Central memory CD4-positive, alpha-beta T cell (primary cell): ENCODE results near the gene PIK3CA.
"Not testable (repeated sequence)": the region's sequence is repeated elsewhere in the genome, so short reads cannot be mapped to it uniquely, and the experiment has no call there.

Experiments
- DNase-seq: peaks from one replicate; pipeline ENCODE4 v3.0.0; 2022
- total RNA-seq, 3 experiments: gene quantifications; one replicate each; lab custom pipeline; 2026; lab: John Stamatoyannopoulos, UW

Gene PIK3CA
- 73.3 to 170 (median 122) reads per million in 3 experiments for total RNA-seq

DNA sequence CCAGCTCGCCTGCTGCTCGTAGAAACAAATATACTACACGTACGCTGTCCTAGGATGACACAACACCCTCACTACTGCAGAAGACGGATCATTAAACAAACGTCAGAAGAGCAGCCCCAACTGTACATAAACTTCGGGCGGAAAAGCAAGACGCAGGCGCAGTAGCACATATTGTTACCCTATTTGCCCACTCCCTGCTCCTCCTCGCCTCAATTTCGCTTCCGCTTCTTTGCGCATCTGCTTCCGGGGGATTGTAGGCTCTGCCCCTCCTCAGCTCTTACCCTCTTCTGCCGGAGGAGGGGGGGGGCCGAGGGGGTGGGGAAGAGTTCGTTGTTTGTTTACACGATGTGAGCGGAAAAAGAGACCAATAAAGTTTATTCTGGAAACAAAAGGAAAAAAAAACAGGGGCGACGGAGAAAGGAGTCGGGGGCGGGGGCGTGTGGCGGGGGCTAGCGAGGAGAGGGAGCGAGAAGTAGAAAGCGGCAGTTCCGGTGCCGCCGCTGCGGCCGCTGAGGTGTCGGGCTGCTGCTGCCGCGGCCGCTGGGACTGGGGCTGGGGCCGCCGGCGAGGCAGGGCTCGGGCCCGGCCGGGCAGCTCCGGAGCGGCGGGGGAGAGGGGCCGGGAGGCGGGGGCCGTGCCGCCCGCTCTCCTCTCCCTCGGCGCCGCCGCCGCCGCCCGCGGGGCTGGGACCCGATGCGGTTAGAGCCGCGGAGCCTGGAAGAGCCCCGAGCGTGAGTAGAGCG lies at the start of gene PIK3CA:
Gene PIK3CA (plus strand): TSS at position 485 of the 743 bp plus-strand sequence. CDS start 50,469 bp downstream, outside the sequence.
- peak; percentile 97 for DNase-seq

GRCh38 chr3:179098388-179099077 lies 49.6 kb upstream of the PIK3CA start:
- no peak for DNase-seq

DNA sequence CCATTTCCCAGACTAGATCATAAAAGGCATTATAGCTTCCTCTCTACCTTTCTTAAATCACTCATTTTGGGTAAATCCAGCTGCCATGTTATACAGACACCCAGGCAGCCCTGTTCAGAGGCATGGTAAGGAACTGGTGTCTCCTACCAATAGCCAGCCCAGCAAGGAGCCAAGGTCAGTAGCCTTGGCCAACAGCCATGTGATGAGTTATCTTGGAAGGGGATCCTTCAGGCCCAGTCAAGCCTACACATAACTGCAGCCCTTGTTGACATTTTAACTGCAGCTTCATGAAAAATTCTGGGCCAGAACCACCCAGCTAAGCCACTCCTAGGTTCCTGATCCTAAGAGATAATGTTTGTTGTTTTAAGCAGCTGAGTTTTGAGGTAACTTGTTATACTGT lies 47.5 kb upstream of the PIK3CA start:
- no peak for DNase-seq

- no peak for DNase-seq
These were observed 42.3 kb upstream of the PIK3CA start for GRCh38 chr3:179105881-179106280.

DNA sequence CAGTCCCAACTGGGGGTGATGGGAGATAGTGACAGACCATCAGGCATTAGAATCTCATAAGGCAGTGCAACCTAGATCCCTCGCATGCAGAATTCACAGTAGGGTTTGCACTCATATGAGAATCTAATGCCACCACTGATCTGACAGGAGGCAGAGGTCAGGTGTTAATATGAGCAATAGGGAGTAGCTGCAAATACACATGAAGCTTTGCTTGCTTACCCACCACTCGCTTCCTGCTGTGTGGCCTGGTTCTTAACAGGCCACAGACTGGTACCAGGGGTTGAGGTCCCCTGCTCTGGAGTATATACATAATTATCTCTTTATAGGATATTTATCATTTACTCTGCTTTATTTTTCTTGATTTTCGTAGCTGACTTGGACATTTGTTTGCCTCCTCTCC lies 40.5 kb upstream of the PIK3CA start:
- DNase-seq: no peak

GRCh38 chr3:179108086-179108485 lies 40.1 kb upstream of the PIK3CA start:
- no peak for DNase-seq

DNA sequence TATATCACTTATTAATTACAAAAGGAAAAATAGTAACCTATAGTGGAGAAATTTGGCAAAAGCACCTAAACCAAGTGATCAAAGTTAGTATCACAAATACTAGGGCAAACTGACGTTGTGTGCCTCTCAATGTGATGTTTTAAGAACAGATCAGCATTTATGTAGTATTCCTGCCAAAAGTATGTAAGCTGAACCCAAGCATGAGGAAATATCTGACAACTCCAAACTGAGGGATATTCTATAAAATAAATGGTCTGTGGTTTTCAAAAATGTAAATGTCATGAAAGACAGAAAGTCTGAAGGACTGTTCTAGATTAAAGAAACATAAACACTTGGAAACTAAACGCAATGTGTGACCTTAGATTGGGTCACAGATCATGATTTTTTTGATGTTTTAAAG lies 34.3 kb upstream of the PIK3CA start:
- no peak for DNase-seq

DNA sequence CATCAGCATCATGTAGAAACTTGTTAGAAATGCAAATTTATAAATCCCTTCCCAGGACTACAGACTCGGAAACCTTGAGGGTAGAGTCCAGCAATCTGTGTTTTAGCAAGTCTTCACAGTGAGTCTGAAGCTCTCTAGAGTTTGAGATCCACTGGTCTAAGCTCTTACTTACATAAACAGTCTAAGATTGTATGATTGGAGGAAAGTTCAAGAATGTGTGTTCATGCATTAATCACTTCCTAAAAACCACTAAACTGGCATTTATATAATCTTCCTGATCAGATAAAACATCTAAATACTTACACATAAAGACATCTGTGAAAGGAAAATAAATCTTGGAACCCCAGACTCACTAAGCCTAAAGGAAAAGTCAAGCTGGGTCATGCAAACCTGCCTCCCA lies 32.7 kb upstream of the PIK3CA start:
- DNase-seq: not testable (repeated sequence)

DNA sequence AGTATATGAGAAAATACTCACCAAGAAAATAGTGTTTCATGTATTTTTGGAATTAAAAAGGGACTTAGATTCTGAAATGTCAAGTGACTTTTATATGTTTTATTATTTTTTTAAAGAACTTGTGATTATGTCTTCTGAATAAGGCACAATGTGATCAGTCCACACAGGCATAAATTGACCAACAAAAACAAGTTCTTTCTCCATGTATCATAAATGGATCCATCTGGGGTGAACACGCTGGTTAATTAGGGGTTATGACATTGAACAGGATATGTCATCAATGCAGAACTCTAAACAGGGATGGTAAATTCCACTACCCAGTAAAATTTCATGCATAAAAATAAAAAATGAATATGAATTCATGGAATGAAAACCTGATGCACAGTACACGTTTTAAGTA lies 31.3 kb upstream of the PIK3CA start:
- no peak for DNase-seq

DNA sequence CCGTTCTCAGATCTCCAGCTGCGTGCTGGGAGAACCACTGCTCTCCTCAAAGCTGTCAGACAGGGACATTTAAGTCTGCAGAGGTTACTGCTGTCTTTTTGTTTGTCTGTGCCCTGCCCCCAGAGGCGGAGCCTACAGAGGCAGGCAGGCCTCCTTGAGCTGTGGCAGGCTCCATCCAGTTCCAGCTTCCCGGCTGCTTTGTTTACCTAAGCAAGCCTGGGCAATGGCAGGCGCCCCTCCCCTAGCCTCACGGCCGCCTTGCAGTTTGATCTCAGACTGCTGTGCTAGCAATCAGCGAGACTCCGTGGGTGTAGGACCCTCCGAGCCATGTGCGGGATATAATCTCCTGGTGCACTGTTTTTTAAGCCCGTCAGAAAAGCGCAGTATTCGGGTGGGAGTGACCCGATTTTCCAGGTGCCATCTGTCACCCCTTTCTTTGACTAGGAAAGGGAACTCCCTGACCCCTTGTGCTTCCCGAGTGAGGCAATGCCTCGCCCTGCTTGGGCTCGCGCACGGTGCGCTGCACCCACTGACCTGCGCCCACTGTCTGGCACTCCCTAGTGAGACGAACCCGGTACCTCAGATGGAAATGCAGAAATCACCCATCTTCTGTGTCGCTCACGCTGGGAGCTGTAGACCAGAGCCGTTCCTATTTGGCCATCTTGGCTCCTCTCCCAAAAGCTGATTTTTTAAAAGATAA lies 15.8 kb upstream of the PIK3CA start:
- not testable (repeated sequence) for DNase-seq

- no peak for DNase-seq
These were observed 14.6 kb upstream of the PIK3CA start for GRCh38 chr3:179133575-179133974.

GRCh38 chr3:179136195-179136594 lies 12.0 kb upstream of the PIK3CA start:
- DNase-seq: no peak

- no peak for DNase-seq
These were observed 6.3 kb upstream of the PIK3CA start for GRCh38 chr3:179141890-179142289.

DNA sequence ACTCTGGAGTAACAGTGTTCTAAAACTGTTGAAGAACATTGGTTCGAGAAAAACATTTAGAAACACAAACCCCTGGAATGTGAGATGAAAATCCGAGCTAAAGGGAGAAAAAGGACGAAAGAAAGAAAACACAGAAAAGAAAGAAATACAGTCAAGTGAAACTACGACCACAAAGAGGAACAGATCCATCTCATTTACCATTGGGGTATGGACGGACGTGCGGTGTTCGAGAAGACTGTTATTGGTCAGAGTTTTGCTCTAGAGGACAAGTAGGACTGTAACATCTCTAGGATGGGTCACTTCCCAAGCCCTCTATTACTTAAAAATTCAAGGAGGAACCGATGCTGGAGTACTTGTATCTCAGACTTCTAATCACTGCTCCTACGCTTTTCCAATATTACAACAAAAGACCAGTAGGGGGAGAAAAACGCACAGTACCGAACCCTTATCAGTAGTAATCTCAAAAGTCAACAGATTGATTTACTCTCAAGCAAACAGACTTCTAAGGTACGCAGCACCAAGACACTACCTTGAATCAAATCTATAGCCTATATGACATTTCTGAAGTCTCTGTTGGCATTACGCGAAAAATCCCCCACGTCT lies 1.1 kb upstream of the PIK3CA start:
- peak; percentile 72 for DNase-seq

- no peak for DNase-seq
These were observed 664 bp upstream of the PIK3CA start for GRCh38 chr3:179147514-179147872.

- DNase-seq: peak; percentile 76
These were observed 654 bp downstream of the PIK3CA start for GRCh38 chr3:179148616-179149405.

DNA sequence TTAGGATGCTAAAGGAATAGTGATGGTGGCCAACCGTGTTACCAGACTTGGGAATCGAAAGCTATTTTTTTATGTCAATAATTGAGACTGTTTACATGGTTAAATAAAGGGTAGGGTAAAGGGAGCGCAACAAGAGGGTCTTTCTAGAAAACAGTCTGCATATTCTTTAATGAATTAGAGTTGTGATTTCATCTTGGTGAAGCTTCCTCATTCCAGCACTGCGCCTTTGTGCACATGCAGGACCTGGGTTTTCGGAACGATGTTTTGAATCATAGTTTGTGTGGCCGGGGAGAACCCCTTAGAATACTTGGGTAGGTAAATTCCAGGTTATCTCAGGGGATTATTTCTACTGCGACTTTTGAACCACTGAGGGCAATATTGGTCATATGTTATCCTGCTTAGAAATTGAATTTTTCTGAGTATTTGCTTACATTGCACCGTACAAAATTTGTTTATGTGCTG lies 1.3 kb downstream of the PIK3CA start:
- DNase-seq: peak; percentile 46

DNA sequence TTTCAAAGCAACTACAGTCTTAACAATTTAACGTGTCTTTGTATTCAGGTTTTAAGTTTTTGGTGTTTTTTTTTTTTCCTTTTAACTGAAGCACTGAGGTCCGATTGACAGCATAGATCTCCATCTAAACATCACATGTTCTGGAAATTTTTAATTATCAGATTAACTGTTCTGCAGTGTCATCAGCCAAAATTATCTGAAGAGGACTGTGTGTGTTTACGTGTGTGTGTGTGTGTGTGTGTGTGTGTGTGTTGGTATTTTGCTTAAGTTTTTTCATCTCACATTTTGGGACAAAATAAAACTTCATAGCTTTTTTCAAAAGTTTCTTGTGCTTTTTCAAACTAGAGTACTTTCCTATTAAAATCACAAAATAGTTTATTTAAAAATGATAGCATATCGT lies 1.8 kb downstream of the PIK3CA start:
- DNase-seq: no peak

DNA sequence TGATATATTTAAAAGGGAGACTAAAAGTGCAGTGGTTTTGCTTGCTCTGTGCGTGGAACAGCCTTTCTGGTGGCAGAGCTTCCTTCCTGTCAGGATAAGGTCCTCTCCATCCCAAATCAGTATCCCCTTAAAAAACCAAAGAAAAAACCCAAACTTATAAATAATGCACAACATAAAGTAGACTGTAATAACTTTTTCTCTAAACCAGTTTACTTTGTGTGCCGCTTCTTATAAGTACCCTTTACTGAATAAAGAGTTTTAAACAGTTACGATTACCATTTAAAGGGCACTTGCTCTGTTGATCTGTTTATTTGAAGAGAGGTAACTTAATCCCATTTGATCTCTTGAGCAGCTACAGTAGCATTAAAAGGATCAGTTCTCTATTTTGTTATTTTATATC lies 2.5 kb downstream of the PIK3CA start:
- no peak for DNase-seq

GRCh38 chr3:179151474-179151873 lies 3.3 kb downstream of the PIK3CA start:
- DNase-seq: no peak

- DNase-seq: no peak
These were observed 8.0 kb downstream of the PIK3CA start for GRCh38 chr3:179156170-179156569.

DNA sequence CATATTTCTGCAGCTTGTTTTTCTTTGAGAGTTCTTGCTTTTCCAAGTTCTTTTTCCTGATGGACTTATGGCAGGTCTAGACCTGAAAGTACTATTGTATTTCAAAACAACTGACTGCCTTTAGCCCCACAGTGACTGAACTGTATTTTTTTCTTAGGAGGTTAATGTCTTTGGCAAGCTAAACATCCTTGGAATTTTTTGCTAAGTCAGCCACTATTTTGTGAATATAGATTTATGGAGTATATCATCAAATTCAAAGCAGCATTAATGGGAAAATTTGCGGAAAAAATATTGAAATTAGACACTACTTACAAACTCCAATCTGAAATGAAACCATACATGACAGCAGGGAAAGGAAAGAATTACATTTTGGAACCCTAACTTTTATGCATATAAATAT lies 8.6 kb downstream of the PIK3CA start:
- DNase-seq: no peak
